Heart left ventricle (tissue), 13 donors: ENCODE measurements around the gene CNTN4.

Experiments
- POLR2A ChIP-seq, 2 donors: fragments of 450-650 bp; IDR thresholded peaks; one replicate each; pipeline ENCODE4 v1.6.1; 2017; ENCODE audit warnings: antibody characterized with exemption in 2 of 2, mild to moderate bottlenecking in 2 of 2, moderate library complexity in 2 of 2
- TF ChIP-seq, protein P1 (sequence below), 12 donors: fragments of 200-600 bp; sonication (generic) in 4 of 12; IDR thresholded peaks; one replicate each; pipeline versions ENCODE4 v1.5.0 to v1.8.0; 2018 to 2022; ENCODE audit warnings: antibody characterized with exemption in 12 of 12, mild to moderate bottlenecking in 5 of 12
- donor health status: ischemic (EF 13 %, LVEDD 7.1; RV severe dilation, severe dysfunction).
- donor health status: DM: no; HTN: yes; CAD: no.
- donor health status: DM: no; HTN: no; CAD: no.
- donor health status: ischemic (EF 25% LVEDD 6.9; RV normal size, moderate dysfunction).
- donor health status: ischemic (EF 25% LVEDD 5.7; RV mildly dilated, moderate dysfunction).
- donor health status: ischemic (EF 35%, LVEDD 5.7; RV mildly dilated, moderate dysfunction).
- donor health status: nonischemic (EF 11% LVEDD 7.7; RV severe dilation, severe dysfunction).
- donor health status: DM: yes; HTN: yes; CAD: no.
- donor health status: PGD.
- donor health status: ischemic (EF 29% LVEDD 5.4; RV normal size, mild dysfunction).
- donor health status: nonischemic (EF 23%, LVEDD 6.1; RV moderate dilation, normal function).

DNA sequence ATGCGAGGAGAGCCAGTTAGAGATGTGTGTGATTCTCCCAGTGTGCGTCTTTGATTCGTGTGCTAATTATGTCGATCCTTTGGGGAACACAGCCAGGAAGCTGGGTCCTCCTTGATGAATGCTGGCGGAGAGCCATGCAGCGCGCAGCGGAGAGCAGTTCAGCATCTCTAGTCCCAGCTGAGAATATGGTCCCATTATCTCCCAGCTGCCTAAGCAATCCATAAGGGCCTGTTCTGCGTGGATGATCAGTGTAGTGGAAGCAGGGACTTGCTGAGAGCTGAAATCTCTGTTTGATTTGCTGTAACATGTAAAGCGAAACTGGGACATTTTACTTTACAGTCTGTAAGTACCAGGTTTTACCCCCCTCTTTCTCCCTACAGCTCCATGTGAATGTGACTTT lies 412.7 kb downstream of the CNTN4 start:
- TF ChIP-seq POLR2A (IDR thresholded peaks at IDR 0.05), result no peak
- TF ChIP-seq, protein P1, sequence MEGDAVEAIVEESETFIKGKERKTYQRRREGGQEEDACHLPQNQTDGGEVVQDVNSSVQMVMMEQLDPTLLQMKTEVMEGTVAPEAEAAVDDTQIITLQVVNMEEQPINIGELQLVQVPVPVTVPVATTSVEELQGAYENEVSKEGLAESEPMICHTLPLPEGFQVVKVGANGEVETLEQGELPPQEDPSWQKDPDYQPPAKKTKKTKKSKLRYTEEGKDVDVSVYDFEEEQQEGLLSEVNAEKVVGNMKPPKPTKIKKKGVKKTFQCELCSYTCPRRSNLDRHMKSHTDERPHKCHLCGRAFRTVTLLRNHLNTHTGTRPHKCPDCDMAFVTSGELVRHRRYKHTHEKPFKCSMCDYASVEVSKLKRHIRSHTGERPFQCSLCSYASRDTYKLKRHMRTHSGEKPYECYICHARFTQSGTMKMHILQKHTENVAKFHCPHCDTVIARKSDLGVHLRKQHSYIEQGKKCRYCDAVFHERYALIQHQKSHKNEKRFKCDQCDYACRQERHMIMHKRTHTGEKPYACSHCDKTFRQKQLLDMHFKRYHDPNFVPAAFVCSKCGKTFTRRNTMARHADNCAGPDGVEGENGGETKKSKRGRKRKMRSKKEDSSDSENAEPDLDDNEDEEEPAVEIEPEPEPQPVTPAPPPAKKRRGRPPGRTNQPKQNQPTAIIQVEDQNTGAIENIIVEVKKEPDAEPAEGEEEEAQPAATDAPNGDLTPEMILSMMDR (IDR thresholded peaks at IDR 0.05), result no peak
